Measurements from ENCODE around the gene SNX10.

SNX10 gene

GRCh38 chr7:26417911-26418413 lies 126.3 kb downstream of the SNX10 start:
- no CpG with 5 or more reads among the region's 5 CpGs for WGBS (ENCODE audit: extremely low coverage, insufficient coverage, insufficient read length)

GRCh38 chr7:26419198-26419597 lies 127.5 kb downstream of the SNX10 start:
- H3K79me1 ChIP-seq (ENCODE audit: low read length): no peaks in the 10 kb centered on the region
- H2BK5ac ChIP-seq (ENCODE audit: low read depth, low read length, poor library complexity): no peak overlapping the region
- no peaks in the 10 kb centered on the region for H3K36me3 ChIP-seq (ENCODE audit: control insufficient read depth in 1 of 2, insufficient read depth in 2 of 2, low read length in 2 of 2)
- no peak overlapping the region for H3K4me3 ChIP-seq (ENCODE audit: low read depth, low read length)
- H3K27ac ChIP-seq (ENCODE audit: low read depth, low read length): no peak overlapping the region
- H2BK12ac ChIP-seq (ENCODE audit: low read length): no peak overlapping the region
- no peak overlapping the region for H4K91ac ChIP-seq (ENCODE audit: low read depth, low read length)
- H2AK5ac ChIP-seq (ENCODE audit: low read length): no peak overlapping the region
- no peak overlapping the region for H4K12ac ChIP-seq (ENCODE audit: low read depth, low read length)
- peaks cover 0 to 3% of the 10 kb centered on the region in 2 experiments for H3K4me1 ChIP-seq (ENCODE audit: control insufficient read depth in 1 of 2, insufficient read depth in 2 of 2, low read length in 2 of 2)
- H3K18ac ChIP-seq (ENCODE audit: low read length): no peak overlapping the region
- no CpG with 5 or more reads among the region's 3 CpGs for WGBS (ENCODE audit: extremely low coverage, insufficient coverage, insufficient read length)
- H4K8ac ChIP-seq (ENCODE audit: low read depth, low read length): no peak overlapping the region
- no peak overlapping the region for H2AFZ ChIP-seq (ENCODE audit: insufficient read depth, low read length, poor library complexity)
- no peak overlapping the region for H3K4me2 ChIP-seq (ENCODE audit: low read length)
- no peaks in the 10 kb centered on the region for H3K79me2 ChIP-seq (ENCODE audit: control insufficient read depth, insufficient read depth, low read length, poor library complexity)
- H3K23ac ChIP-seq (ENCODE audit: low read length): no peak overlapping the region
- no peak overlapping the region for H3K14ac ChIP-seq (ENCODE audit: low read length)
- H3K4ac ChIP-seq (ENCODE audit: low read depth, low read length): no peak overlapping the region
- H3K27me3 ChIP-seq (ENCODE audit: insufficient read depth, low read length): no peaks in the 10 kb centered on the region
- DNase-seq: no peak
- no peaks in the 10 kb centered on the region for H3K9me3 ChIP-seq (ENCODE audit: insufficient read depth, low read depth, low read length)
- no peak overlapping the region for H3K9ac ChIP-seq (ENCODE audit: low read length)
- no peak overlapping the region for H2BK120ac ChIP-seq (ENCODE audit: insufficient read depth, low read length, poor library complexity)

More at GRCh38 chr7:26417911-26418413, 126.3 kb downstream of the SNX10 start:
- H3K9me3 ChIP-seq (ENCODE audit: insufficient read depth, low read depth, low read length): no peaks in the 10 kb centered on the region
- no peaks in the 10 kb centered on the region for H3K79me2 ChIP-seq (ENCODE audit: control insufficient read depth, insufficient read depth, low read length, poor library complexity)
- H2BK5ac ChIP-seq (ENCODE audit: low read depth, low read length, poor library complexity): no peak overlapping the region
- no peak overlapping the region for H4K91ac ChIP-seq (ENCODE audit: low read depth, low read length)
- H2BK120ac ChIP-seq (ENCODE audit: insufficient read depth, low read length, poor library complexity): no peak overlapping the region
- no peak overlapping the region for H2BK12ac ChIP-seq (ENCODE audit: low read length)
- H3K4me3 ChIP-seq (ENCODE audit: low read depth, low read length): no peak overlapping the region
- no peak overlapping the region for H2AK5ac ChIP-seq (ENCODE audit: low read length)
- no peak overlapping the region for H4K12ac ChIP-seq (ENCODE audit: low read depth, low read length)
- H3K23ac ChIP-seq (ENCODE audit: low read length): no peak overlapping the region
- no peaks in the 10 kb centered on the region for H3K27me3 ChIP-seq (ENCODE audit: insufficient read depth, low read length)
- H3K14ac ChIP-seq (ENCODE audit: low read length): no peak overlapping the region
- no peak overlapping the region for H3K18ac ChIP-seq (ENCODE audit: low read length)
- no peak overlapping the region for H3K4ac ChIP-seq (ENCODE audit: low read depth, low read length)
- no peak overlapping the region for H3K9ac ChIP-seq (ENCODE audit: low read length)
- no peak overlapping the region for H2AFZ ChIP-seq (ENCODE audit: insufficient read depth, low read length, poor library complexity)
- DNase-seq: no peak
- no peak overlapping the region for H3K4me2 ChIP-seq (ENCODE audit: low read length)
- no peak overlapping the region for H4K8ac ChIP-seq (ENCODE audit: low read depth, low read length)
- no peak overlapping the region for H3K27ac ChIP-seq (ENCODE audit: low read depth, low read length)
- no peaks in the 10 kb centered on the region for H3K79me1 ChIP-seq (ENCODE audit: low read length)
- H3K36me3 ChIP-seq (ENCODE audit: control insufficient read depth in 1 of 2, insufficient read depth in 2 of 2, low read length in 2 of 2): no peaks in the 10 kb centered on the region
- H3K4me1 ChIP-seq (ENCODE audit: control insufficient read depth in 1 of 2, insufficient read depth in 2 of 2, low read length in 2 of 2): peaks cover 0 to 3% of the 10 kb centered on the region in 2 experiments

- Histone ChIP-seq H3K23ac (ENCODE audit: low read length) (no peak overlapping the region), H3K4ac (ENCODE audit: low read depth, low read length) (no peak overlapping the region), H2AK5ac (ENCODE audit: low read length) (no peak overlapping the region), H3K4me1 (ENCODE audit: control insufficient read depth in 1 of 2, insufficient read depth in 2 of 2, low read length in 2 of 2) (peaks cover 0 to 3% of the 10 kb centered on the region in 2 experiments), H3K18ac (ENCODE audit: low read length) (no peak overlapping the region), H3K4me2 (ENCODE audit: low read length) (no peak overlapping the region), H3K14ac (ENCODE audit: low read length) (no peak overlapping the region), H3K4me3 (ENCODE audit: low read depth, low read length) (no peak overlapping the region), H2AFZ (ENCODE audit: insufficient read depth, low read length, poor library complexity) (no peak overlapping the region), H3K79me2 (ENCODE audit: control insufficient read depth, insufficient read depth, low read length, poor library complexity) (no peaks in the 10 kb centered on the region), H2BK5ac (ENCODE audit: low read depth, low read length, poor library complexity) (no peak overlapping the region), H3K27me3 (ENCODE audit: insufficient read depth, low read length) (no peaks in the 10 kb centered on the region), H3K9ac (ENCODE audit: low read length) (no peak overlapping the region), H4K12ac (ENCODE audit: low read depth, low read length) (no peak overlapping the region), H4K8ac (ENCODE audit: low read depth, low read length) (no peak overlapping the region), H4K91ac (ENCODE audit: low read depth, low read length) (no peak overlapping the region), H3K9me3 (ENCODE audit: insufficient read depth, low read depth, low read length) (no peaks in the 10 kb centered on the region), H2BK12ac (ENCODE audit: low read length) (no peak overlapping the region), H3K36me3 (ENCODE audit: control insufficient read depth in 1 of 2, insufficient read depth in 2 of 2, low read length in 2 of 2) (no peaks in the 10 kb centered on the region), H3K79me1 (ENCODE audit: low read length) (no peaks in the 10 kb centered on the region), H2BK120ac (ENCODE audit: insufficient read depth, low read length, poor library complexity) (no peak overlapping the region), H3K27ac (ENCODE audit: low read depth, low read length) (no peak overlapping the region)
- no peak for DNase-seq
- no CpG with 5 or more reads among the region's 5 CpGs for WGBS (ENCODE audit: extremely low coverage, insufficient coverage, insufficient read length)
Measured at GRCh38 chr7:26420422-26421019, 128.9 kb downstream of the SNX10 start.

- H3K36me3 ChIP-seq (ENCODE audit: control insufficient read depth in 1 of 2, insufficient read depth in 2 of 2, low read length in 2 of 2): no peaks in the 10 kb centered on the region
- WGBS (ENCODE audit: extremely low coverage, insufficient coverage, insufficient read length): no CpG with 5 or more reads among the region's 5 CpGs
- no peak overlapping the region for H3K4ac ChIP-seq (ENCODE audit: low read depth, low read length)
- no peak overlapping the region for H3K27ac ChIP-seq (ENCODE audit: low read depth, low read length)
- H3K4me1 ChIP-seq (ENCODE audit: control insufficient read depth in 1 of 2, insufficient read depth in 2 of 2, low read length in 2 of 2): peaks cover 0 to 3% of the 10 kb centered on the region in 2 experiments
- H3K23ac ChIP-seq (ENCODE audit: low read length): no peak overlapping the region
- no peak overlapping the region for H3K14ac ChIP-seq (ENCODE audit: low read length)
- H2BK5ac ChIP-seq (ENCODE audit: low read depth, low read length, poor library complexity): no peak overlapping the region
- DNase-seq: no peak
- H2BK120ac ChIP-seq (ENCODE audit: insufficient read depth, low read length, poor library complexity): no peak overlapping the region
- no peak overlapping the region for H2AFZ ChIP-seq (ENCODE audit: insufficient read depth, low read length, poor library complexity)
- no peak overlapping the region for H2BK12ac ChIP-seq (ENCODE audit: low read length)
- H4K8ac ChIP-seq (ENCODE audit: low read depth, low read length): no peak overlapping the region
- no peak overlapping the region for H3K9ac ChIP-seq (ENCODE audit: low read length)
- H3K9me3 ChIP-seq (ENCODE audit: insufficient read depth, low read depth, low read length): no peaks in the 10 kb centered on the region
- H3K4me3 ChIP-seq (ENCODE audit: low read depth, low read length): no peak overlapping the region
- H3K4me2 ChIP-seq (ENCODE audit: low read length): no peak overlapping the region
- no peaks in the 10 kb centered on the region for H3K79me2 ChIP-seq (ENCODE audit: control insufficient read depth, insufficient read depth, low read length, poor library complexity)
- H3K18ac ChIP-seq (ENCODE audit: low read length): no peak overlapping the region
- no peak overlapping the region for H2AK5ac ChIP-seq (ENCODE audit: low read length)
- H4K91ac ChIP-seq (ENCODE audit: low read depth, low read length): no peak overlapping the region
- H4K12ac ChIP-seq (ENCODE audit: low read depth, low read length): no peak overlapping the region
- H3K27me3 ChIP-seq (ENCODE audit: insufficient read depth, low read length): no peaks in the 10 kb centered on the region
- no peaks in the 10 kb centered on the region for H3K79me1 ChIP-seq (ENCODE audit: low read length)
Measured at GRCh38 chr7:26422761-26423160, 131.1 kb downstream of the SNX10 start.

Measured in trophoblast cell (in vitro differentiated cells and primary cell).